Gastroesophageal sphincter (tissue), 3 donors: ENCODE measurements around the gene LMX1B.

Source experiments
- CTCF ChIP-seq, 4 experiments: fragments of 200-600 bp in 2 of 4; fragments of 450-650 bp in 2 of 4; sonication (generic) in 1 of 4; IDR thresholded peaks; one replicate each; pipeline ENCODE4 v1.5.1; 2017 to 2019; ENCODE audit warnings: antibody characterized with exemption in 4 of 4, mild to moderate bottlenecking in 2 of 4, moderate library complexity in 2 of 4
- EP300 ChIP-seq: sonication (generic); formaldehyde crosslinking; IDR thresholded peaks from one replicate; pipeline ENCODE4 v1.6.1; 2017; ENCODE audit warnings: antibody characterized with exemption, mild to moderate bottlenecking
- POLR2A ChIP-seq, 2 donors: fragments of 450-650 bp; IDR thresholded peaks; one replicate each; pipeline ENCODE4 v1.6.1; 2017; ENCODE audit warnings: antibody characterized with exemption in 2 of 2, mild to moderate bottlenecking in 2 of 2, moderate library complexity in 1 of 2
- POLR2AphosphoS5 ChIP-seq: sonication (generic); formaldehyde crosslinking; IDR thresholded peaks from one replicate; pipeline ENCODE4 v1.6.1; 2017; ENCODE audit warnings: antibody characterized with exemption

GRCh38 chr9:126706698-126707053 lies 92.9 kb downstream of the LMX1B start:
- no peak for TF ChIP-seq POLR2A (IDR thresholded peaks at IDR 0.05)
- no peak for TF ChIP-seq EP300
- TF ChIP-seq CTCF (IDR thresholded peaks at IDR 0.05) = no peak
- TF ChIP-seq POLR2AphosphoS5 = no peak
